ENCODE data around the gene UBXN2A. TPM values are rescaled to one million over a fixed set of nuclear protein-coding genes. Genes with fewer than 3 reads are reported as not detected.
A peak's percentile ranks its signal among the peaks of the same experiment; 100 is the strongest.

UBXN2A gene
- total and polyA plus RNA-seq, 10 of the 15 experiments (the other 5 are each of a cell fraction or from before 2014, with no cell fraction given), result 3.7 to 23.5 (median 14.6) TPM

- no peak for TF ChIP-seq ZBTB33 (IDR thresholded peaks at IDR 0.05)
- no peak for TF ChIP-seq EZH2 (IDR thresholded peaks at IDR 0.05; ENCODE audit: borderline replicate concordance, control insufficient read depth, low read depth, low read length)
- no peak for TF ChIP-seq ZNF592 (IDR thresholded peaks at IDR 0.05)
- 0 out of 2 replicates have a peak, but pooled peaks have one; percentile 30 for TF ChIP-seq ZSCAN29 (IDR thresholded peaks at IDR 0.05)
- 0 out of 2 replicates have a peak, but pooled peaks have one; percentile 78 for TF ChIP-seq SMARCA5 (IDR thresholded peaks at IDR 0.05)
Measured at GRCh38 chr2:23925702-23926289, 14.5 kb upstream of the UBXN2A start (continued).
